A673 (cell line): Measurements from ENCODE around the gene UAP1L1. TPM values are rescaled to one million over a fixed set of nuclear protein-coding genes. Genes with fewer than 3 reads are reported as not detected.

Experiments used
- BruUV-seq: library from RNA; stranded (reverse); fragments of 400-500 nt; replicated peaks from 2 replicates; lab custom pipeline; 2021; lab: Mats Ljungman, UMichigan
- CTCF ChIA-PET: fragments of 300-600 bp; sonication (Branson Sonifier 250); formaldehyde crosslinking; loops from one replicate; lab custom pipeline; 2022; ENCODE audit warnings: antibody characterized with exemption; lab: Charles Lee
- POLR2A ChIA-PET: fragments of 300-600 bp; sonication (Branson Sonifier 250); formaldehyde crosslinking; loops from one replicate; lab custom pipeline; 2022; ENCODE audit warnings: antibody characterized with exemption; ENCODE audit not compliant: low non-redundant PET; lab: Charles Lee
- DNase-seq: peaks from one replicate; pipeline ENCODE4 v3.0.0-alpha.2; 2015; ENCODE audit warnings: low spot score
- H3K27ac ChIP-seq: fragments of 200-600 bp; sonication (generic); 2 replicates; pipeline ENCODE4 v1.5.1; 2016; ENCODE audit warnings: mixed run types, low read depth, mild to moderate bottlenecking, mixed read lengths, antibody characterized with exemption, low read length; ENCODE audit not compliant: poor library complexity, severe bottlenecking
- H3K27me3 ChIP-seq: fragments of 200-600 bp; sonication (generic); replicated peaks from 2 replicates; pipeline ENCODE4 v1.6.1; 2017; ENCODE audit warnings: mixed run types, low read depth, mild to moderate bottlenecking, mixed read lengths, antibody characterized with exemption, low read length; ENCODE audit not compliant: insufficient read depth, poor library complexity
- H3K36me3 ChIP-seq: fragments of 200-600 bp; sonication (generic); 2 replicates; pipeline ENCODE4 v1.6.1; 2016; ENCODE audit warnings: mixed run types, mild to moderate bottlenecking, mixed read lengths, antibody characterized with exemption, low read length; ENCODE audit not compliant: insufficient read depth, poor library complexity, severe bottlenecking
- H3K4me1 ChIP-seq: fragments of 200-600 bp; sonication (generic); 2 replicates; pipeline ENCODE4 v1.6.1; 2017; ENCODE audit warnings: mixed run types, mild to moderate bottlenecking, mixed read lengths, antibody characterized with exemption, low read length; ENCODE audit not compliant: insufficient read depth, poor library complexity, severe bottlenecking
- H3K4me3 ChIP-seq: fragments of 200-600 bp; sonication (generic); 2 replicates; pipeline ENCODE4 v1.5.1; 2016; ENCODE audit warnings: low read depth, mixed run types, mild to moderate bottlenecking, mixed read lengths, low read length; ENCODE audit not compliant: poor library complexity, severe bottlenecking
- H3K9me3 ChIP-seq: fragments of 200-600 bp; sonication (generic); 2 replicates; pipeline ENCODE4 v1.6.1; 2016; ENCODE audit warnings: mixed run types, low read depth, mild to moderate bottlenecking, mixed read lengths, antibody characterized with exemption, low read length; ENCODE audit not compliant: poor library complexity, severe bottlenecking
- CTCF ChIP-seq: fragments of 300-800, 200-600 bp; sonication (generic); conservative IDR thresholded peaks from 2 replicates; pipeline ENCODE4 v1.5.1; 2017; ENCODE audit warnings: low read depth, mild to moderate bottlenecking, antibody characterized with exemption, low read length, moderate library complexity, mixed read lengths
- EZH2 ChIP-seq: fragments of 200-600 bp; sonication (generic); IDR thresholded peaks from 2 replicates; pipeline ENCODE4 v1.6.1; 2017; ENCODE audit warnings: borderline replicate concordance, low read depth, mild to moderate bottlenecking, mixed read lengths, antibody characterized with exemption, low read length; ENCODE audit not compliant: poor library complexity, severe bottlenecking
- intact Hi-C: fragments of 100-400 bp; cut with micrococcal nuclease; formaldehyde crosslinking; loops from one replicate; pipeline ENCODE4 v1.10.0; 2022; ENCODE audit not compliant: unreplicated experiment
- total RNA-seq: library from RNA; stranded (reverse); gene quantifications from 2 replicates; pipeline ENCODE4 v1.2.3, GENCODE V29; 2021

Gene UAP1L1
- total RNA-seq, 1 experiment from 2014 or later: 11.2 TPM

- ChIA-PET POLR2A (interaction anchor here (0.5 kb wide), 1 partner anchor 207 kb away, joined by 3 read pairs; no protein-coding TSS in a partner anchor), CTCF (interaction anchor here (0.5 to 1.6 kb wide), 15 partner anchors 18 to 251 kb away, joined by 3 to 9 read pairs (median 4); partner anchors contain the start of genes PAXX, SAPCD2, TMEM141 and TRAF2)
- Histone ChIP-seq H3K4me3 (peak overlapping the region; percentile 61), H3K27me3 (no peaks in the 10 kb centered on the region), H3K9me3 (no peaks in the 10 kb centered on the region), H3K27ac (no peak overlapping the region), H3K36me3 (no peaks in the 10 kb centered on the region), H3K4me1 (peaks cover 10% of the 10 kb centered on the region)
- no TSS peak for BruUV-seq
- peak; percentile 56 for DNase-seq
- intact Hi-C loops: no loop called here
- TF ChIP-seq CTCF: peak; percentile 95
- no peak for TF ChIP-seq EZH2
Measured at GRCh38 chr9:137029058-137029936, 48.0 kb upstream of the UAP1L1 start.

DNA sequence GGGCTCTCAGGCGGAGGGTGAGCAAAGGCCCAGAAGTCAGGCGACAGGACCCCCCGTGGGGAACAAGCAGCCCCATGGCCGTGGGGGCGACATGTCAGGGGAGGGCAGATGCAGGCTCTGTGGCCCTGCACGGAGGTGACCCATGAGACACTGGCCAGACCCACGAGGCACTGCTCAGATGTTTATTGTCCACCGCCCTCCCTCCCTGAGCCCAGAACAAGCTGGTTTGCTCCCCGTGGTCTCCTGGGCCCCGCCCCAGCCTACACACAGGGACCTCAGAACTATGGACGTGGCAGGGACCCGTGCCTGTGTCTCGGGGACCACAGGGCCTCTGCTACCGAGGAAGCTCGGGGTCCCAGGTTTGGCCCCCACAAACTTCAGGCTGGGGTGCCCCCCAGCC lies 47.3 kb upstream of the UAP1L1 start:
- ChIA-PET POLR2A (interaction anchor here (0.5 kb wide), 1 partner anchor 207 kb away, joined by 3 read pairs; no protein-coding TSS in a partner anchor), CTCF (interaction anchor here (0.5 to 1.6 kb wide), 10 partner anchors 19 to 239 kb away, joined by 3 to 9 read pairs (median 4); partner anchors contain the start of genes PAXX, SAPCD2, TMEM141 and TRAF2)
- Histone ChIP-seq H3K4me3 (no peak overlapping the region), H3K9me3 (no peaks in the 10 kb centered on the region), H3K27me3 (no peaks in the 10 kb centered on the region), H3K27ac (no peak overlapping the region), H3K4me1 (peaks cover 17% of the 10 kb centered on the region), H3K36me3 (no peaks in the 10 kb centered on the region)
- no peak for DNase-seq
- no TSS peak for BruUV-seq
- TF ChIP-seq EZH2 (no peak), CTCF (no peak)
- intact Hi-C loops: no loop called here

DNA sequence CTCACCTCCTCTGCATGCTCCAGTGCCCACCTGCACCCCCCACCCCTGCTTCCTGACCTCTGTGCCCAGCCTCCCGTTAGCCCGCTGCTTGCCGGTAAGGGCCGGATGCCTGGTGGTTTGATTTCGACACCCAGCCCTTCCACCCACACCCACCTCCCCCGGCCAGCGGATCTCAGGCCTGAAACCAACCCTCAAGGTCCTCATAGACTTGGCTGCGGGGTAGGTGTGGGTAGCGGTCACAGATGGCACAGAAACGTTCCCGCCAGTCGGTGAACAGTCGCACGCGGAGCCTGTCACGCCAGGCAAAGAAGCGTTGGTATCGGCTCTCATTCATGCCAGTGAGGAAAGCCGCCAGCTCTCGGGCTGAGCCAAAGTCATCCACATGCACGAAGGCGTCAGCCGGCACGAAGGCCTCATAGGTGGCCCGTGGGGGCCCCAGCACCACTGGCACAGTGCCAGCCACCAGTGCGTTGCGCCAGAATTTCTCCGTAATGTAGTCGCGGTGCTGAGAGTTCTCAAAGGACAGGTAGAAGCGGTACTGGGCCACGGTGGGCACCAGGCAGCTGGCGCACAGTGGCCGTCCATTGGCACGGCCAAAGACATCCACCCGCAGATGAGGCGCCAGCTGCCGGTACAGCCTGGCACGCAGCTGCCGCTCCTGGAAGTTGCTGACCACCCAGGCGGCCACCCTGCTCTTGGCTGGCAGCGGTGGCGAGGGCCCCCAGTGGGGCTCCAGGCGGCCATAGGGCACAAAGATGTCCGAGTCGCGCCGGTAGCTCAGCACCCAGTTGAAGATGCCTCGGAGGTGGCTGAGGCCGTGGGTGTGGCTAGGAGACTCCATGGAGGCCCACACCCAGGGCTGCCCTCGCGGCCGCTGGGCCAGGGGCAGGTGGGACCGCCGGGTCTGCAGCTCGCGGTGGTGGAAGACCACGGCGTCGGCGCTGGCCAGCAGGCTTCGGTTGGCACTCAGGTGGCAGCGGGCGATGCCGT lies 46.5 kb upstream of the UAP1L1 start:
- no peak for TF ChIP-seq CTCF
- no peak for TF ChIP-seq EZH2
- no peaks in the 10 kb centered on the region for H3K9me3 ChIP-seq
- ChIA-PET POLR2A (no interaction called here), CTCF (interaction anchor here (1.6 kb wide), 1 partner anchor 158 kb away, joined by 3 read pairs; no protein-coding TSS in a partner anchor)
- H3K27me3 ChIP-seq: no peaks in the 10 kb centered on the region
- BruUV-seq: no TSS peak
- H3K27ac ChIP-seq: no peak overlapping the region
- no peaks in the 10 kb centered on the region for H3K36me3 ChIP-seq
- intact Hi-C loops: no loop called here
- peaks cover 19% of the 10 kb centered on the region for H3K4me1 ChIP-seq
- DNase-seq: no peak
- H3K4me3 ChIP-seq: no peak overlapping the region
